WTC11 (cell line): ENCODE measurements around the gene ABCC4. TPM values are rescaled to one million over a fixed set of nuclear protein-coding genes. Genes with fewer than 3 reads are reported as not detected.

Source experiments
- ATAC-seq: fragments of 200-7000 bp; cut with Tn5 transposase; 2 replicates; pipeline ENCODE4 v1.10.0; 2021; ENCODE audit warnings: mild to moderate bottlenecking, moderate library complexity
- CTCF ChIA-PET: fragments of 300-600 bp; sonication (Branson Sonifier 250); formaldehyde crosslinking; loops from one replicate; lab custom pipeline; 2021; ENCODE audit warnings: antibody characterized with exemption; lab: Charles Lee
- POLR2A ChIA-PET: fragments of 350-600 bp; sonication (Branson Sonifier 250); formaldehyde crosslinking; loops from one replicate; lab custom pipeline; 2021; ENCODE audit warnings: antibody characterized with exemption; lab: Charles Lee
- DNase-seq: peaks from one replicate; pipeline ENCODE4 v3.0.0; 2021; ENCODE audit warnings: low spot score
- H3K27ac Mint-ChIP-seq: 2 replicates; pipeline ENCODE4 v1.8.0; 2021; ENCODE audit warnings: mixed read lengths
- H3K27me3 Mint-ChIP-seq: 2 replicates; pipeline ENCODE4 v1.8.0; 2021; ENCODE audit warnings: low read depth, mild to moderate bottlenecking, moderate library complexity, mixed read lengths
- H3K36me3 Mint-ChIP-seq: 2 replicates; pipeline ENCODE4 v1.8.0; 2021; ENCODE audit warnings: mixed read lengths
- H3K4me1 Mint-ChIP-seq: 2 replicates; pipeline ENCODE4 v1.8.0; 2022; ENCODE audit warnings: mixed read lengths
- H3K4me3 Mint-ChIP-seq: 2 replicates; pipeline ENCODE4 v1.8.0; 2021; ENCODE audit warnings: mild to moderate bottlenecking, moderate library complexity, mixed read lengths
- H3K9me3 Mint-ChIP-seq: 2 replicates; pipeline ENCODE4 v1.8.0; 2021; ENCODE audit warnings: mixed read lengths
- ATF2 ChIP-seq: sonication (generic); formaldehyde crosslinking; IDR thresholded peaks from 2 replicates; pipeline ENCODE4 v1.8.1; 2022; ENCODE audit warnings: low read depth, missing genetic modification reagents, borderline replicate concordance
- CDX4 ChIP-seq: fragments of 250-450 bp; sonication (Bioruptor Pico); IDR thresholded peaks from 2 replicates; pipeline ENCODE4 v1.9.0; 2021; ENCODE audit warnings: moderate library complexity, mild to moderate bottlenecking, inconsistent platforms, borderline replicate concordance
- E2F4 ChIP-seq: sonication (generic); formaldehyde crosslinking; IDR thresholded peaks from 2 replicates; pipeline ENCODE4 v1.8.1; 2022; ENCODE audit warnings: low read depth, mild to moderate bottlenecking, moderate library complexity, missing genetic modification reagents, borderline replicate concordance
- FOXP1 ChIP-seq: sonication (generic); formaldehyde crosslinking; IDR thresholded peaks from 2 replicates; pipeline ENCODE4 v1.8.0; 2022; ENCODE audit warnings: missing genetic modification reagents, mild to moderate bottlenecking, moderate library complexity, borderline replicate concordance
- GABPB1 ChIP-seq: sonication (generic); formaldehyde crosslinking; IDR thresholded peaks from 2 replicates; pipeline ENCODE4 v1.8.1; 2023; ENCODE audit warnings: mild to moderate bottlenecking, missing genetic modification reagents
- PRDM15 ChIP-seq: sonication (generic); formaldehyde crosslinking; IDR thresholded peaks from 2 replicates; pipeline ENCODE4 v1.8.0; 2022; ENCODE audit warnings: missing genetic modification reagents
- SMAD4 ChIP-seq: sonication (generic); formaldehyde crosslinking; IDR thresholded peaks from 2 replicates; pipeline ENCODE4 v1.8.0; 2022; ENCODE audit warnings: mild to moderate bottlenecking, missing genetic modification reagents
- SOX15 ChIP-seq: fragments of 250-450 bp; sonication (Bioruptor Pico); IDR thresholded peaks from 2 replicates; pipeline ENCODE4 v1.9.0; 2021; ENCODE audit warnings: mild to moderate bottlenecking
- TEAD1 ChIP-seq: sonication (generic); formaldehyde crosslinking; IDR thresholded peaks from 2 replicates; pipeline ENCODE4 v1.8.0; 2022; ENCODE audit warnings: mild to moderate bottlenecking, missing genetic modification reagents
- USF1 ChIP-seq: sonication (generic); formaldehyde crosslinking; IDR thresholded peaks from 2 replicates; pipeline ENCODE4 v1.8.0; 2022; ENCODE audit warnings: mild to moderate bottlenecking, missing genetic modification reagents
- ZBTB21 ChIP-seq: sonication (generic); formaldehyde crosslinking; IDR thresholded peaks from 2 replicates; pipeline ENCODE4 v1.8.1; 2023; ENCODE audit warnings: mild to moderate bottlenecking, missing genetic modification reagents, borderline replicate concordance
- ZNF219 ChIP-seq: sonication (generic); formaldehyde crosslinking; IDR thresholded peaks from 2 replicates; pipeline ENCODE4 v1.8.0; 2023; ENCODE audit warnings: missing genetic modification reagents, mild to moderate bottlenecking, borderline replicate concordance
- ZNF232 ChIP-seq: sonication (generic); formaldehyde crosslinking; IDR thresholded peaks from 2 replicates; pipeline ENCODE4 v1.8.0; 2022; ENCODE audit warnings: mild to moderate bottlenecking, missing genetic modification reagents
- ZNF396 ChIP-seq: fragments of 250-450 bp; sonication (Bioruptor Pico); IDR thresholded peaks from 2 replicates; pipeline ENCODE4 v1.8.0; 2021; ENCODE audit warnings: mild to moderate bottlenecking, moderate library complexity, borderline replicate concordance
- ZNF532 ChIP-seq: fragments of 250-450 bp; sonication (Bioruptor Pico); IDR thresholded peaks from 2 replicates; pipeline ENCODE4 v1.9.0; 2021; ENCODE audit warnings: mild to moderate bottlenecking, borderline replicate concordance
- total RNA-seq: library from RNA; stranded (reverse); gene quantifications from 3 replicates; pipeline ENCODE4 v1.2.3, GENCODE V29; 2021

ABCC4 gene
- total RNA-seq, 1 experiment from 2014 or later = 7.2 TPM

GRCh38 chr13:95221971-95222732 lies 79.1 kb downstream of the ABCC4 start:
- H3K27ac Mint-ChIP-seq = no peak overlapping the region
- no peak overlapping the region for H3K4me3 Mint-ChIP-seq
- no peaks in the 10 kb centered on the region for H3K27me3 Mint-ChIP-seq
- no peak for ATAC-seq
- ChIA-PET POLR2A (interaction anchor here (0.6 kb wide), 2 partner anchors 29 to 44 kb away, joined by 3 to 6 read pairs; no protein-coding TSS in a partner anchor), CTCF (interaction anchor here (1.0 kb wide), 1 partner anchor 14 kb away, joined by 3 read pairs; no protein-coding TSS in a partner anchor)
- peaks cover 10% of the 10 kb centered on the region for H3K4me1 Mint-ChIP-seq
- no peaks in the 10 kb centered on the region for H3K9me3 Mint-ChIP-seq
- DNase-seq = no peak
- H3K36me3 Mint-ChIP-seq = no peaks in the 10 kb centered on the region
- TF ChIP-seq ATF2 (CRISPR knock-in tag) = no peak
- no peak for TF ChIP-seq SOX15 (CRISPR knock-in tag)
- no peak for TF ChIP-seq ZBTB21 (CRISPR knock-in tag)
- TF ChIP-seq ZNF532 = no peak
- no peak for TF ChIP-seq ZNF396 (CRISPR knock-in tag)
- no peak for TF ChIP-seq PRDM15 (CRISPR knock-in tag)
- TF ChIP-seq ZNF232 (CRISPR knock-in tag) = no peak
- TF ChIP-seq E2F4 (CRISPR knock-in tag) = no peak
- TF ChIP-seq CDX4 (CRISPR knock-in tag) = no peak
- no peak for TF ChIP-seq TEAD1 (CRISPR knock-in tag)
- TF ChIP-seq USF1 = no peak

- ChIA-PET CTCF (no interaction called here), POLR2A (no interaction called here)
- Mint-ChIP-seq H3K27me3 (no peaks in the 10 kb centered on the region), H3K27ac (no peak overlapping the region), H3K4me3 (no peak overlapping the region), H3K36me3 (no peaks in the 10 kb centered on the region), H3K4me1 (peaks cover 16% of the 10 kb centered on the region), H3K9me3 (no peaks in the 10 kb centered on the region)
- no peak for TF ChIP-seq GABPB1 (CRISPR knock-in tag)
- TF ChIP-seq SMAD4 = no peak
- no peak for TF ChIP-seq FOXP1 (CRISPR knock-in tag)
- no peak for TF ChIP-seq ZNF219 (CRISPR knock-in tag)
- DNase-seq (no peak), ATAC-seq (no peak)
Observed at GRCh38 chr13:95220611-95221010, 80.6 kb downstream of the ABCC4 start.
